GM23338 (cell line): ENCODE results near the gene AREL1. TPM values are rescaled to one million over a fixed set of nuclear protein-coding genes. Genes with fewer than 3 reads are reported as not detected.

Experiments used
- ATAC-seq: fragments of 200-7000 bp; cut with Tn5 transposase; 3 replicates; pipeline ENCODE4 v1.9.1; 2020
- DNase-seq: peaks from one replicate; pipeline ENCODE4 v3.0.0-alpha.2; 2015; ENCODE audit warnings: low spot score
- H2AFZ ChIP-seq: fragments of 200-600 bp; sonication (generic); 2 replicates; pipeline ENCODE4 v1.8.0; 2016; ENCODE audit warnings: antibody characterized with exemption, mild to moderate bottlenecking, moderate library complexity
- H3F3A ChIP-seq: fragments of 200-600 bp; sonication (generic); replicated peaks from 2 replicates; pipeline ENCODE4 v1.8.0; 2017; ENCODE audit warnings: antibody characterized with exemption, mixed run types, low read depth
- H3K27ac ChIP-seq: fragments of 200-600 bp; sonication (generic); 2 replicates; pipeline ENCODE4 v1.6.1; 2016; ENCODE audit warnings: low read depth
- H3K27me3 ChIP-seq: fragments of 200-600 bp; sonication (generic); 2 replicates; pipeline ENCODE4 v1.8.0; 2016; ENCODE audit warnings: mild to moderate bottlenecking, mixed run types, moderate library complexity; ENCODE audit not compliant: insufficient read depth
- H3K36me3 ChIP-seq: fragments of 200-600 bp; sonication (generic); 2 replicates; pipeline ENCODE4 v1.8.0; 2016; ENCODE audit warnings: mild to moderate bottlenecking; ENCODE audit not compliant: insufficient read depth
- H3K4me1 ChIP-seq: fragments of 200-600 bp; sonication (generic); 2 replicates; pipeline ENCODE4 v1.8.0; 2016; ENCODE audit warnings: mild to moderate bottlenecking, moderate library complexity; ENCODE audit not compliant: insufficient read depth
- H3K4me2 ChIP-seq: fragments of 200-600 bp; sonication (generic); 2 replicates; pipeline ENCODE4 v1.7.1; 2017; ENCODE audit warnings: mixed run types
- H3K4me3 ChIP-seq: fragments of 200-600 bp; sonication (generic); 2 replicates; pipeline ENCODE4 v1.6.1; 2016; ENCODE audit warnings: mixed run types
- H3K79me2 ChIP-seq: fragments of 200-600 bp; sonication (generic); replicated peaks from 2 replicates; pipeline ENCODE4 v1.8.0; 2017; ENCODE audit warnings: mild to moderate bottlenecking; ENCODE audit not compliant: insufficient read depth
- H3K9me2 ChIP-seq: fragments of 200-600 bp; sonication (generic); 2 replicates; pipeline ENCODE4 v1.8.0; 2017; ENCODE audit not compliant: insufficient read depth
- H4K20me1 ChIP-seq: fragments of 200-600 bp; sonication (generic); replicated peaks from 2 replicates; pipeline ENCODE4 v1.8.0; 2017; ENCODE audit warnings: mild to moderate bottlenecking; ENCODE audit not compliant: insufficient read depth
- H3K27ac Mint-ChIP-seq: 2 replicates; pipeline ENCODE4 v1.8.0; 2020; ENCODE audit warnings: inconsistent platforms, mild to moderate bottlenecking, moderate library complexity, mixed read lengths
- H3K27me3 Mint-ChIP-seq: 3 replicates; pipeline ENCODE4 v1.8.0; 2022; ENCODE audit warnings: low read depth, mild to moderate bottlenecking, moderate library complexity, mixed read lengths, inconsistent platforms; ENCODE audit not compliant: insufficient read depth, poor library complexity
- H3K36me3 Mint-ChIP-seq: 3 replicates; pipeline ENCODE4 v1.8.0; 2021; ENCODE audit warnings: low read depth, mild to moderate bottlenecking, inconsistent platforms, moderate library complexity, mixed read lengths
- H3K4me1 Mint-ChIP-seq: 3 replicates; pipeline ENCODE4 v1.8.0; 2020; ENCODE audit warnings: mild to moderate bottlenecking, inconsistent platforms, mixed read lengths
- H3K4me3 Mint-ChIP-seq: 3 replicates; pipeline ENCODE4 v1.8.0; 2021; ENCODE audit warnings: moderate library complexity, mild to moderate bottlenecking, inconsistent platforms, mixed read lengths
- H3K9me3 Mint-ChIP-seq: 3 replicates; pipeline ENCODE4 v1.8.0; 2020; ENCODE audit warnings: moderate library complexity, mild to moderate bottlenecking, inconsistent platforms, mixed read lengths
- CREB1 ChIP-seq: fragments of 250-450 bp; sonication (Bioruptor Pico); IDR thresholded peaks from 2 replicates; pipeline ENCODE4 v1.5.0; 2020; ENCODE audit warnings: low read depth, mild to moderate bottlenecking, moderate library complexity
- CTCF ChIP-seq, 2 experiments: fragments of 200-600 bp in 1 of 2; sonication (generic) in 1 of 2; conservative IDR thresholded peaks; 2 replicates each; pipeline versions ENCODE4 v1.5.1 to v1.6.1; 2016 to 2017; ENCODE audit warnings: antibody characterized with exemption in 2 of 2, low read depth in 2 of 2, mild to moderate bottlenecking in 2 of 2, moderate library complexity in 1 of 2
- ETS1 ChIP-seq: IDR thresholded peaks from 2 replicates; pipeline ENCODE4 v1.6.1; 2016; ENCODE audit warnings: antibody characterized with exemption
- EZH2 ChIP-seq: fragments of 200-600 bp; sonication (generic); IDR thresholded peaks from one replicate; pipeline ENCODE4 v1.8.0; 2017; ENCODE audit warnings: antibody characterized with exemption, mild to moderate bottlenecking, low read depth; ENCODE audit not compliant: unreplicated experiment
- EZH2phosphoT487 ChIP-seq: fragments of 200-600 bp; sonication (generic); IDR thresholded peaks from one replicate; pipeline ENCODE4 v1.8.1; 2018; ENCODE audit warnings: antibody characterized with exemption; ENCODE audit not compliant: unreplicated experiment
- JUNB ChIP-seq: IDR thresholded peaks from one replicate; pipeline ENCODE4 v1.6.1; 2016; ENCODE audit warnings: antibody characterized with exemption; ENCODE audit not compliant: unreplicated experiment
- NANOG ChIP-seq: IDR thresholded peaks from 2 replicates; pipeline ENCODE4 v1.6.1; 2016; ENCODE audit warnings: antibody characterized with exemption, borderline replicate concordance
- POLR2AphosphoS5 ChIP-seq: IDR thresholded peaks from 2 replicates; pipeline ENCODE4 v1.6.1; 2016; ENCODE audit warnings: antibody characterized with exemption, low read depth
- REST ChIP-seq: IDR thresholded peaks from one replicate; pipeline ENCODE4 v1.6.1; 2018; ENCODE audit warnings: antibody characterized with exemption; ENCODE audit not compliant: unreplicated experiment
- STAT1 ChIP-seq: IDR thresholded peaks from one replicate; pipeline ENCODE4 v1.6.1; 2016; ENCODE audit warnings: antibody characterized with exemption; ENCODE audit not compliant: unreplicated experiment
- ZNF114 ChIP-seq: fragments of 250-450 bp; sonication (Bioruptor Pico); IDR thresholded peaks from 2 replicates; pipeline ENCODE4 v1.5.0; 2020; ENCODE audit warnings: mild to moderate bottlenecking, moderate library complexity
- polyA plus RNA-seq: library from polyadenylated mRNA; unstranded; fragments of >200 nt; fragmentation: Nextera tagmentation; extraction: Ambion mirVana; gene quantifications from 2 replicates; pipeline ENCODE4 v1.2.1, GENCODE V29; 2016
- total RNA-seq: library from RNA; depleted of rRNA; stranded (reverse); fragments of >200 nt; shearing (Covaris generic); gene quantifications from 2 replicates; pipeline ENCODE4 v1.2.3, GENCODE V29; 2014

The AREL1 gene
- total and polyA plus RNA-seq, 2 experiments from 2014 or later = 7.5 to 23.6 TPM

GRCh38 chr14:74754899-74755298 is 42.0 kb upstream of the AREL1 start (continued):
- TF ChIP-seq ETS1 = no peak
- no peak for TF ChIP-seq JUNB
- no peak for TF ChIP-seq STAT1
- TF ChIP-seq REST = no peak
- no peak for TF ChIP-seq NANOG
- no peak for TF ChIP-seq EZH2phosphoT487
- TF ChIP-seq CTCF (conservative IDR thresholded peaks at IDR 0.05; ENCODE audit: low read depth in 2 of 2) = no peak

GRCh38 chr14:74754157-74754556 is 41.3 kb upstream of the AREL1 start:
- peaks cover 4% of the 10 kb centered on the region for H3K27me3 Mint-ChIP-seq
- no peak for DNase-seq
- Histone ChIP-seq H3F3A (no peaks in the 10 kb centered on the region), H3K79me2 (no peaks in the 10 kb centered on the region), H3K27me3 (no peaks in the 10 kb centered on the region), H3K4me1 (no peaks in the 10 kb centered on the region), H4K20me1 (no peaks in the 10 kb centered on the region), H3K4me3 (no peak overlapping the region), H3K27ac (no peak overlapping the region), H3K4me2 (no peak overlapping the region), H3K36me3 (no peaks in the 10 kb centered on the region), H3K9me2 (no peaks in the 10 kb centered on the region), H2AFZ (no peak overlapping the region)
- H3K4me1 Mint-ChIP-seq = no peaks in the 10 kb centered on the region
- peaks cover 15% of the 10 kb centered on the region; the same call in 2 of the 3 replicates for H3K36me3 Mint-ChIP-seq
- H3K27ac Mint-ChIP-seq = no peak overlapping the region
- H3K4me3 Mint-ChIP-seq = no peak overlapping the region
- H3K9me3 Mint-ChIP-seq = peaks cover 21% of the 10 kb centered on the region
- TF ChIP-seq CTCF (conservative IDR thresholded peaks at IDR 0.05; ENCODE audit: low read depth in 2 of 2) (no peak), EZH2 (no peak), POLR2AphosphoS5 (no peak), REST (no peak), ZNF114 (CRISPR knock-in tag) (no peak), CREB1 (CRISPR knock-in tag) (no peak), STAT1 (no peak), EZH2phosphoT487 (no peak)
- no peak for ATAC-seq
